Progenitor cell of endocrine pancreas (in vitro differentiated cells): Measurements from ENCODE around the gene MDH2. TPM values are rescaled to one million over a fixed set of nuclear protein-coding genes. Genes with fewer than 3 reads are reported as not detected.

ENCODE experiments used
- DNase-seq: peaks from one replicate; pipeline ENCODE4 v3.0.0; 2021; ENCODE audit warnings: low spot score; ENCODE audit not compliant: unreplicated experiment
- H3K27ac Mint-ChIP-seq: 2 replicates; pipeline ENCODE4 v1.8.0; 2021; ENCODE audit warnings: mild to moderate bottlenecking, moderate library complexity, mixed read lengths
- H3K27me3 Mint-ChIP-seq: 2 replicates; pipeline ENCODE4 v1.8.0; 2021; ENCODE audit warnings: mixed read lengths
- H3K36me3 Mint-ChIP-seq: 2 replicates; pipeline ENCODE4 v1.8.0; 2022; ENCODE audit warnings: mixed read lengths; ENCODE audit not compliant: insufficient read depth
- H3K4me1 Mint-ChIP-seq: 2 replicates; pipeline ENCODE4 v1.8.0; 2021; ENCODE audit warnings: low read depth, mixed read lengths
- H3K4me3 Mint-ChIP-seq: 2 replicates; pipeline ENCODE4 v1.8.0; 2021; ENCODE audit warnings: low read depth, mild to moderate bottlenecking, moderate library complexity, mixed read lengths
- H3K9me3 Mint-ChIP-seq: 2 replicates; pipeline ENCODE4 v1.8.0; 2021; ENCODE audit warnings: low read depth, mixed read lengths
- total RNA-seq: library from RNA; stranded (reverse); gene quantifications from 2 replicates; pipeline ENCODE4 v1.2.1, GENCODE V29; 2021
- TF ChIP-seq, protein P1 (sequence below): fragments of 200-600 bp; sonication (generic); IDR thresholded peaks from one replicate; pipeline ENCODE4 v1.5.0; 2021; ENCODE audit warnings: antibody characterized with exemption, mild to moderate bottlenecking; ENCODE audit not compliant: unreplicated experiment

MDH2 gene
- total RNA-seq, 1 donor from 2014 or later, result 119 TPM

- no peaks in the 10 kb centered on the region for H3K4me1 Mint-ChIP-seq
- H3K27me3 Mint-ChIP-seq, result no peaks in the 10 kb centered on the region
- no peak overlapping the region for H3K4me3 Mint-ChIP-seq
- H3K27ac Mint-ChIP-seq, result no peak overlapping the region
- no peaks in the 10 kb centered on the region for H3K36me3 Mint-ChIP-seq
- no peak for DNase-seq
- TF ChIP-seq, protein P1, sequence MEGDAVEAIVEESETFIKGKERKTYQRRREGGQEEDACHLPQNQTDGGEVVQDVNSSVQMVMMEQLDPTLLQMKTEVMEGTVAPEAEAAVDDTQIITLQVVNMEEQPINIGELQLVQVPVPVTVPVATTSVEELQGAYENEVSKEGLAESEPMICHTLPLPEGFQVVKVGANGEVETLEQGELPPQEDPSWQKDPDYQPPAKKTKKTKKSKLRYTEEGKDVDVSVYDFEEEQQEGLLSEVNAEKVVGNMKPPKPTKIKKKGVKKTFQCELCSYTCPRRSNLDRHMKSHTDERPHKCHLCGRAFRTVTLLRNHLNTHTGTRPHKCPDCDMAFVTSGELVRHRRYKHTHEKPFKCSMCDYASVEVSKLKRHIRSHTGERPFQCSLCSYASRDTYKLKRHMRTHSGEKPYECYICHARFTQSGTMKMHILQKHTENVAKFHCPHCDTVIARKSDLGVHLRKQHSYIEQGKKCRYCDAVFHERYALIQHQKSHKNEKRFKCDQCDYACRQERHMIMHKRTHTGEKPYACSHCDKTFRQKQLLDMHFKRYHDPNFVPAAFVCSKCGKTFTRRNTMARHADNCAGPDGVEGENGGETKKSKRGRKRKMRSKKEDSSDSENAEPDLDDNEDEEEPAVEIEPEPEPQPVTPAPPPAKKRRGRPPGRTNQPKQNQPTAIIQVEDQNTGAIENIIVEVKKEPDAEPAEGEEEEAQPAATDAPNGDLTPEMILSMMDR, result no peak
- H3K9me3 Mint-ChIP-seq, result no peaks in the 10 kb centered on the region
These were observed 10.6 kb upstream of the MDH2 start for GRCh38 chr7:76037310-76037709.

- Mint-ChIP-seq H3K9me3 (no peaks in the 10 kb centered on the region), H3K27me3 (no peaks in the 10 kb centered on the region), H3K27ac (no peak overlapping the region), H3K4me1 (peaks cover 4% of the 10 kb centered on the region), H3K4me3 (no peak overlapping the region), H3K36me3 (no peaks in the 10 kb centered on the region)
- no peak for DNase-seq
- TF ChIP-seq, protein P1, result no peak
These were observed 7.8 kb upstream of the MDH2 start for GRCh38 chr7:76040126-76040525.

- Mint-ChIP-seq H3K9me3 (no peaks in the 10 kb centered on the region), H3K27me3 (no peaks in the 10 kb centered on the region), H3K27ac (no peak overlapping the region), H3K4me3 (no peak overlapping the region), H3K4me1 (peaks cover 17% of the 10 kb centered on the region), H3K36me3 (no peaks in the 10 kb centered on the region)
- TF ChIP-seq, protein P1, result no peak
- DNase-seq, result no peak
These were observed 3.5 kb upstream of the MDH2 start for GRCh38 chr7:76044375-76044865.

- H3K9me3 Mint-ChIP-seq, result no peaks in the 10 kb centered on the region
- TF ChIP-seq, protein P1, result no peak
- no peaks in the 10 kb centered on the region for H3K27me3 Mint-ChIP-seq
- peak overlapping the region; percentile 97 for H3K4me3 Mint-ChIP-seq
- peaks cover 7% of the 10 kb centered on the region for H3K36me3 Mint-ChIP-seq
- no peak for DNase-seq
- peak overlapping the region; percentile 99 for H3K27ac Mint-ChIP-seq
- H3K4me1 Mint-ChIP-seq, result peaks cover 19% of the 10 kb centered on the region
These were observed 548 bp upstream of the MDH2 start for GRCh38 chr7:76047305-76047810.

DNA sequence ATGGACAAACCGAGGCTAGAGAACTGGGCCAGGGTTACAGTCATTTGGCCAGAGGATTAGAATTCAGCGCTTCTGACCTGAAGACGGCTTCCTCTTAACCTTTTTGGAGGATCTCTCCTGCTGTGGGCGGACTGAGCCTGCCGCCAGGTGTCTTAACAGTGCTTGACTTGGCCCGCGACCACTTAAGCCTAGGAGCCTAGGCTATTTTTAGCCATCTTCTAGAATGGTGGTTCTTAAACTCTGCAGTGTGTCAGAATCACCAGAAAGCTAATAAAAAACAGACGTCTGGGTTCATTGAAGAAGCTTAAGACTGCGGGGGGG, 722 bp downstream of the MDH2 start:
- Mint-ChIP-seq H3K4me3 (peak overlapping the region; percentile 97), H3K9me3 (no peaks in the 10 kb centered on the region), H3K4me1 (peaks cover 18% of the 10 kb centered on the region), H3K27me3 (no peaks in the 10 kb centered on the region), H3K36me3 (peaks cover 7% of the 10 kb centered on the region), H3K27ac (peak overlapping the region; percentile 97)
- TF ChIP-seq, protein P1, result peak; percentile 19
- DNase-seq, result no peak
